HG02981 (cell line): ENCODE measurements around the gene CCL22.
"Not testable (repeated sequence)": the region's sequence is repeated elsewhere in the genome, so short reads cannot be mapped to it uniquely, and the experiment has no call there.

Experiments used
- ATAC-seq: cut with Tn5 transposase; IDR thresholded peaks from one replicate; pipeline ENCODE4 v1.9.1; 2021; ENCODE audit warnings: mild to moderate bottlenecking, moderate library complexity; ENCODE audit not compliant: unreplicated experiment

CCL22 gene

GRCh38 chr16:57358527-57359095, at the start of gene CCL22:
TSS of gene CCL22 (plus strand) at chr16:57358783. CDS start at chr16:57358817, 34 bp downstream.
- no peak for ATAC-seq

GRCh38 chr16:57310801-57311200, 47.8 kb upstream of the CCL22 start:
- ATAC-seq, result no peak

- ATAC-seq, result no peak
Observed at GRCh38 chr16:57313509-57313908, 45.1 kb upstream of the CCL22 start.

- no peak for ATAC-seq
Observed at GRCh38 chr16:57314161-57314785, 44.3 kb upstream of the CCL22 start.

GRCh38 chr16:57315416-57315815, 43.2 kb upstream of the CCL22 start:
- no peak for ATAC-seq

- no peak for ATAC-seq
Observed at GRCh38 chr16:57316390-57317017, 42.1 kb upstream of the CCL22 start.

- no peak for ATAC-seq
Observed at GRCh38 chr16:57318240-57318970, 40.2 kb upstream of the CCL22 start.

GRCh38 chr16:57319646-57320045, 38.9 kb upstream of the CCL22 start:
- ATAC-seq, result no peak

GRCh38 chr16:57324749-57325148, 33.8 kb upstream of the CCL22 start:
- ATAC-seq, result no peak

- ATAC-seq, result no peak
Observed at GRCh38 chr16:57325458-57325857, 33.1 kb upstream of the CCL22 start.

- no peak for ATAC-seq
Observed at GRCh38 chr16:57329718-57330327, 28.8 kb upstream of the CCL22 start.

GRCh38 chr16:57331355-57331754, 27.2 kb upstream of the CCL22 start:
- ATAC-seq, result no peak

- ATAC-seq, result no peak
Observed at GRCh38 chr16:57333402-57333801, 25.2 kb upstream of the CCL22 start.

GRCh38 chr16:57335366-57335765, 23.2 kb upstream of the CCL22 start:
- ATAC-seq, result no peak

GRCh38 chr16:57341062-57341440, 17.5 kb upstream of the CCL22 start:
- ATAC-seq, result no peak

GRCh38 chr16:57341441-57342303, 16.9 kb upstream of the CCL22 start:
- no peak for ATAC-seq

- ATAC-seq, result not testable (repeated sequence)
Observed at GRCh38 chr16:57342606-57343005, 16.0 kb upstream of the CCL22 start.

GRCh38 chr16:57343221-57343620, 15.4 kb upstream of the CCL22 start:
- ATAC-seq, result no peak

- not testable (repeated sequence) for ATAC-seq
Observed at GRCh38 chr16:57344094-57344493, 14.5 kb upstream of the CCL22 start.

GRCh38 chr16:57345021-57345420, 13.6 kb upstream of the CCL22 start:
- no peak for ATAC-seq
